Mucosa of stomach (tissue), 1 donor: ENCODE results near the gene RAD51B.

Source experiments
- H3K27me3 ChIP-seq: one replicate; pipeline ENCODE4 v1.7.0; 2013; ENCODE audit warnings: mild to moderate bottlenecking, low read length; ENCODE audit not compliant: control insufficient read depth, insufficient read depth
- H3K36me3 ChIP-seq: one replicate; pipeline ENCODE4 v1.7.0; 2013; ENCODE audit warnings: low read length; ENCODE audit not compliant: control insufficient read depth, insufficient read depth
- H3K4me1 ChIP-seq: one replicate; pipeline ENCODE4 v1.7.0; 2013; ENCODE audit warnings: mild to moderate bottlenecking, low read length; ENCODE audit not compliant: control insufficient read depth, insufficient read depth
- H3K4me3 ChIP-seq: one replicate; pipeline ENCODE4 v1.7.0; 2013; ENCODE audit warnings: low read length
- H3K9ac ChIP-seq: one replicate; pipeline ENCODE4 v1.7.0; 2013; ENCODE audit warnings: mild to moderate bottlenecking, low read length, moderate library complexity
- H3K9me3 ChIP-seq: one replicate; pipeline ENCODE4 v1.7.0; 2013; ENCODE audit warnings: mild to moderate bottlenecking, low read length, moderate library complexity; ENCODE audit not compliant: control insufficient read depth
- donor health status: Pancreatic carcinoma.

The RAD51B gene

DNA sequence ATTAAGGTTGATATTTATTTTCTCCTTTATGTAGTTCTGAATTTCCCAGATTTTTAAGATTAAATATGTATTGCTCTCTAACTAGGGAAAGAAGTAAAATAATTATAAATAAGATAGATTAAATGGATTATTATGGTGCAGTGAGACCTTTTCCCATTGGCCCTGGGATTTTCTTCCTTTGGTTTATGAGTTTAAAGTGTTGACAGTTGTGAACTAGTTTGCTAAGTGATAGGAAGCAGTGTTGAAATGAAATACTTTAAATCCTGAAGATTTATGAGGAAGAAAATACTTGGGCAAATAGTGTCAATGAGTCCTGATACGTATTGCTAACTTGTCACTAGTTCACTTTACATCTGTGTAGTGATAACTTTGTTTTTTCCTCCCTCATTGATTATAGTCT, 188.9 kb downstream of the RAD51B start:
- H3K4me1 ChIP-seq, result peaks cover 22% of the 10 kb centered on the region

DNA sequence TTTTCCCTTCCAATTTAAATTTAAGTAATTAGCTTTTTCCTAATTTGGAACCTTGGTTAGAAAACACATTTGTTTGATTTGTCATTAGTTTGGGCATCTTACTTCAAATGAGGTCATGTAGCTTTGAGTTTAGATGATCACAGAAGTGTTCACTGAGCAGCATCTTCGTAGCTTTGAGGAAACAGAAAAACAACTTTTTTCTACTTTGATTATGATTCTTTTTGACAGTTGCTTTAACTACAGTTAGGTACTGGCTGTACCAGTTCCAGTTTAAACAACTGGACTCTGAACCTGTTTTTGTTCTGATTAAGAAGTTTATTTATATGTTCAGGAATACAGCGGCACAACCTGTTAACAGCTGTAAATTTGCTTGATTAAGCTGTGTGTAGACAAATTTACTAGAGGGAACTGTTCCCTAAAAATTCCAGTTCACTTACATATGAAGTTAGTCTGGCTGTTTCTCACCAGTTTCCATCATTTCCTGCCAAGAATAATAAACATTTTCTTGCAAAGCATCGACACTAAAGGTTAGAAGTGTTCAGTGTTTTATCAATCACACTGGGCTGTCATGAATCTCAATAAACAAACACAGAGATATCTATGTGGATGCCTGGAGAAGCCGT, 191.9 kb downstream of the RAD51B start:
- Histone ChIP-seq H3K4me3 (no peak overlapping the region), H3K36me3 (no peaks in the 10 kb centered on the region), H3K9ac (no peak overlapping the region)

More for the DNA sequence above, 188.9 kb downstream of the RAD51B start:
- Histone ChIP-seq H3K4me3 (no peak overlapping the region), H3K27me3 (no peaks in the 10 kb centered on the region), H3K9me3 (no peaks in the 10 kb centered on the region), H3K9ac (no peak overlapping the region), H3K36me3 (no peaks in the 10 kb centered on the region)

DNA sequence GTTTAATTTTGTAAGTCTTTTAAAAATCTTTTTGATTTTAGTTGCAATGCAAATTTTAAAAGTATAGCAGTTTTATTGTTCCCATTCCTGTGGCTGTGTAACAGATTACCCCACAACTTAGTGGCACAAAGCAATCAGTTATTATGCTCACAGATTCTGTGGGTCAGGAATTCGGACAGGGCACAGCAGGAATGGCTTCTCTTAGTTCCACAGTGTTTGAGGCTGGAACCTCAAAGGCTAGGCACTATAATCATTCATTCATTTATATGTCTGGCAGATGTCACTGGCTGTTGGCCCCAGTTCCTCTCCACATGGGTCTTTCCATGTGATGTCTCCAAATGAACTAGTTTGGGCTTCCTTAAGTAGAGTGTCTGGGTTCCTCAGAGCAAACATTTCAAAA, 193.3 kb downstream of the RAD51B start:
- no peak overlapping the region for H3K9ac ChIP-seq
- H3K36me3 ChIP-seq, result no peaks in the 10 kb centered on the region
- no peaks in the 10 kb centered on the region for H3K27me3 ChIP-seq
- H3K4me1 ChIP-seq, result peaks cover 26% of the 10 kb centered on the region
- no peak overlapping the region for H3K4me3 ChIP-seq
- H3K9me3 ChIP-seq, result no peaks in the 10 kb centered on the region

More for the DNA sequence above, 191.9 kb downstream of the RAD51B start:
- Histone ChIP-seq H3K27me3 (no peaks in the 10 kb centered on the region), H3K9me3 (no peaks in the 10 kb centered on the region), H3K4me1 (peaks cover 26% of the 10 kb centered on the region)

DNA sequence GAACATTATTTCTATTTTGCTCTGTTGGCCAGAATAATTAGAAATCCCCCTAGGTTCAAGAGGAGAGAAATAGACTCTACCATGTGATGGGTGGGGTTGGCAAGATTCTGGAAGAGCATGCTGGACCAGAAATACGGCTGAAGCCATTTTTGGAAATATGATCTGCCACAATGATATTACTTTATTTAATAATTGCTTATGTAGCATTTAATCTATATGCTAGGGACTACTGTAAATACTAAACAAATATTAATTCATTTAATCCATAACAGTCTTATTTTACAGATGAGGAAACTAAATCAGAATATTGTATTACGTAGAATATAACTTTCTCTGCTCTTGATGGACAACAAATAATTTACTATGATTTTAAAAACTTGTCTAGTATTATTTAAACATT, 193.7 kb downstream of the RAD51B start:
- Histone ChIP-seq H3K27me3 (no peaks in the 10 kb centered on the region), H3K4me3 (no peak overlapping the region), H3K4me1 (peaks cover 26% of the 10 kb centered on the region), H3K9ac (no peak overlapping the region), H3K36me3 (no peaks in the 10 kb centered on the region), H3K9me3 (no peaks in the 10 kb centered on the region)

DNA sequence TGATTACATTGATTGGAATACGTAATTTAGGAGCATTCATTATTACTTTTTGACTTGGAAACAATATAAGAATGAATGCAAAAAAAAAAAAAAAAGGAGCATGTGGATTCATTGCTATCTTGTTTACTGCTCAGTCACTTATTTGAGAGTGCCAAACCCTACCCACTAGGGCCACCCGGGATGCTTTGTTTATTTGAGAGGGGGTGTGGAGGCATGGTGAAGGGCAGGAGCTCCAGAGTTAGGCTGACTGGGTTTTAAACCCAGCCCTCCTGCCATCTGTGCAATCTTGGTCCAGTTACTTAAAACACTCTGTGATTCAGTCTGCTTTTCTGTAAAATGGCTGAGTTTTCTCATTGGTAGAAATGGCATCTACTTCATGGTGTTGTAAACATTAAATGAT, 195.2 kb downstream of the RAD51B start:
- Histone ChIP-seq H3K9ac (no peak overlapping the region), H3K27me3 (no peaks in the 10 kb centered on the region), H3K9me3 (no peaks in the 10 kb centered on the region), H3K4me1 (peaks cover 12% of the 10 kb centered on the region), H3K4me3 (no peak overlapping the region), H3K36me3 (no peaks in the 10 kb centered on the region)

DNA sequence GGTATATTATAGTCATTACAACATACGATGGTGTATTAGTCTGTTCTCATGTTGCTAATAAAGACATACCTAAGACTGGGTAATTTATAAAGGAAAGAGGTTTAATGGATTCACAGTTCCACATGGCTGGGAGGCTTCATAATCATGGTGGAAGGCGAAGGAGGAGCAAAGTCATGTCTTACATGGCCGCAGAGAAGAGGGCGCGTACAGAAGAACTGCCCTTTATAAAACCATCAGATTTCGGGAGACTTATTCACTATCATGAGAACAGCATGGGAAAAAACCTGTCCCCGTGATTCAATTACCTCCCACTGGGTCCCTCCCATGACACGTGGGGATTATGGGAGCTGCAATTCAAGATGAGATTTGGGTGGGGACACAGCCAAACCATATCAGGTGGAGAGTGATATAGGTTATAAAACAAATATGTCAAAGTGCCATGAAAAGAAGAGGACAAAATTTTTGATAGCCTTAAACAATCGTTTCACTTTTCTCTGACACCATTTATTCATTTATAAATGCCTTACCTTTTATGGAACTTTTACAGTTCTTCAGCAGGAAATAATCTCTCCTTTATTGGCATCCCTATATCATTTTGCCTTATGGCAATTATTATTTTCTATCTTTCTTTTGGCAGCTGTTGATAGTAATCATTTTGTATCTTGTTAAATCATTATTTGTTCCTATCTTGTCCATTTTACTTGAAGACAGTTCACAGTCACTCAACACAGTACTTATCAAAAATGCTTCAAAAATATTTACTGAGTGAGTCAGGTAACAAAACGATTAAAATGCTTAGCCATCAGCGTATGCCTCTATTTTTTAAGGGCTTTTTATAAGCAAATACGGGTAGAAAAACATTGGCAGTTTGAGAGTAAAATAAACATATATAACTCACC, 196.0 kb downstream of the RAD51B start:
- Histone ChIP-seq H3K36me3 (no peaks in the 10 kb centered on the region), H3K4me3 (no peak overlapping the region), H3K27me3 (no peaks in the 10 kb centered on the region), H3K9me3 (no peaks in the 10 kb centered on the region), H3K4me1 (peaks cover 10% of the 10 kb centered on the region), H3K9ac (no peak overlapping the region)

DNA sequence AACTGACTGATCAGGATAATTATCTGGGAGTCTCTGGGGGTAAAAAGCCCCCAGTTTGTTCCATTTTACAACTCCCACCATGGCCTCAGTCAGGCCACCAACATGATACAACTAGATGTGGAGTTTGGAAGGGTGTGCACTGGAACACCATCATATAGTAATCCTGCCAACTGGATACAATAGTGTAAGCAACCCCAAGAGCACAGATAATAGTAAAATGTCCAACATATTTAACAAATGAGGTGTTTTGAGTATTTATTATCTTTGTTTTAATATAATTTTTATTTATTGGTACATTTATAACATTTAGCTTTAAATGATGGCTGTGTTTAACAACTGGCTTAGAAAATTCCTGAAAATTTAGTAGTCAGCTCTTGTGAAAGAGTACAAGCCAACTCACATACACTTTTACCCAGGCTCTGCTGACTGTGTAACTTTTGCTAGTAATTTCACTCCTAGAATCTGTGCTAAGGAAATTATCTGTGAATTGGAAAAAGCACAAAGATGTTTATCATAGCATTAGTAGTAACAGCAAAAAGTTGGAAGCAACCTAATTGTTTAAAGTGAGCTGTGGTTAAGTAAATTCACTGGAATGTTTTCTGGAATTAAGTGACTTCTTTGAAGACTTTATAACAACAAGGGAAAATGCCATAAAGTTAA, 196.8 kb downstream of the RAD51B start:
- Histone ChIP-seq H3K9me3 (no peaks in the 10 kb centered on the region), H3K36me3 (no peaks in the 10 kb centered on the region), H3K27me3 (no peaks in the 10 kb centered on the region), H3K9ac (no peak overlapping the region), H3K4me3 (no peak overlapping the region), H3K4me1 (peaks cover 10% of the 10 kb centered on the region)

DNA sequence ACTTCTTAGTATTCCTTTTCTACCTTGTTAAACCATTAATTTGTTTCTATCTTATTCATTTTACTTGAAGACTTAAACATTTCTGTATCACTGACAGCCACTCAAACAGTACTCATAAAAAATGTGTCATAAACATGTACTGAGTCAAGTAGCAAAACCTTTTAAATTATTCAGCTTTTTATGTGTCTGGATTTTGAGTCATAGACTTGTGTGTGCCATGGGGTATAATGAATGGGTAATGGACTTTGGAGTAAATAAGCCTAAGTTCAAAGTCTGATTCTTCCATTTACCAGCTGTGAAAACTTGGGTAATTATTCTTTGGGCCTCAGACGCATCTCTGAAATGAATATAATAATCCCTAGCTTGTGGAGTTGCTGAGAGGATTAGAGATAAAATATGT, 199.0 kb downstream of the RAD51B start:
- Histone ChIP-seq H3K9me3 (no peaks in the 10 kb centered on the region), H3K36me3 (no peaks in the 10 kb centered on the region)

DNA sequence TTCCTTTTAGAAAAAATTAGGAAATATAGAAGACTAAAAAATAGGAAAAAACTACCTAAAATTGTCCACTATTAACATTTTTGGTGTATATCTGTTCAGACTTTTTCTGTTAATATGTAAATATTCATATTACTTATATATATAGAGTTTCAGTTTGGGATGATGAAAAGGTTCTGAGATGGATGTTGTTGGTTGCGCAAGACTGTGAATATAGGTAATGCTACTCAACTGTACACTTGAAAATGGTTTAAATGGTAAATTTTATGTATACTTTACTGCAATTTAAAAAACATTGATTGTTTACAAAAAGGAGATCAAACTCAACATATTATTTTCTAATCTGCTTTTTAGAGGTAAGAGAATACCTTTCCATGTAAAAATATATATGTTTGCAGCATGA, 200.9 kb downstream of the RAD51B start:
- no peaks in the 10 kb centered on the region for H3K9me3 ChIP-seq
- H3K4me3 ChIP-seq, result no peak overlapping the region
- no peaks in the 10 kb centered on the region for H3K27me3 ChIP-seq
- no peaks in the 10 kb centered on the region for H3K36me3 ChIP-seq
- H3K9ac ChIP-seq, result no peak overlapping the region
- H3K4me1 ChIP-seq, result no peaks in the 10 kb centered on the region

More for the DNA sequence above, 199.0 kb downstream of the RAD51B start:
- H3K4me1 ChIP-seq, result peaks cover 4% of the 10 kb centered on the region
- H3K4me3 ChIP-seq, result no peak overlapping the region
- no peak overlapping the region for H3K9ac ChIP-seq
- no peaks in the 10 kb centered on the region for H3K27me3 ChIP-seq

DNA sequence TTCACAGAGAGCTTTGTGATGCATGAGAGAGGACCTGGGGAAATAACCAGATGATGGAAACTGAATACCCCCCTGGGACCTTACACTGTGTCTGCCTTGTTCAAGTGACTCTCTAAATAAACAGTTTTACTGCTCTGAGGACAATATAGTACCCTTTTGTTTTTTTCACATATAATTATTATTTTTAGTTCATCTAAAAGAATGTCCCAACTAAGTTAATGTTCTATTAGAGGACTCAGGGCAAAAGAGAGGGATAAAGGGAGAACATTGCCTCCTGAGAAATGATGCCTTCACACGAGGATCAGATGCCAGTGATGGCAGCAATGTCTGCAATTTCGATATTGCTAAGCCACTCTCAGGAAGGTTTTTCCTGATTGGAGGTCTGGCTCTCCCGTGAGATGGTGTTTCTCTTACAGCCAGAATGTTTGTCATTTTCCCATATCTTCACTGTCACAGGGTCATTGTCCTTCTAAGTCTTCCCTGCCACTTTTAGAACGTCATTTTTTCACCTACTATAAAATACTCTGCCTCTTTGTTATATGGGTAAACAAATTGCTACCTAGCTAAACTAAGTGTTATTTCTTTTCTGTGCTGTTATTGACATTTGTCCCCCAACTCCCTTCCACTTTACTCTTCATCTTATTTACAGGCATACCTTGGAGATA, 201.6 kb downstream of the RAD51B start:
- Histone ChIP-seq H3K27me3 (no peaks in the 10 kb centered on the region), H3K4me3 (no peak overlapping the region), H3K9ac (no peak overlapping the region), H3K36me3 (no peaks in the 10 kb centered on the region), H3K9me3 (no peaks in the 10 kb centered on the region), H3K4me1 (no peaks in the 10 kb centered on the region)

DNA sequence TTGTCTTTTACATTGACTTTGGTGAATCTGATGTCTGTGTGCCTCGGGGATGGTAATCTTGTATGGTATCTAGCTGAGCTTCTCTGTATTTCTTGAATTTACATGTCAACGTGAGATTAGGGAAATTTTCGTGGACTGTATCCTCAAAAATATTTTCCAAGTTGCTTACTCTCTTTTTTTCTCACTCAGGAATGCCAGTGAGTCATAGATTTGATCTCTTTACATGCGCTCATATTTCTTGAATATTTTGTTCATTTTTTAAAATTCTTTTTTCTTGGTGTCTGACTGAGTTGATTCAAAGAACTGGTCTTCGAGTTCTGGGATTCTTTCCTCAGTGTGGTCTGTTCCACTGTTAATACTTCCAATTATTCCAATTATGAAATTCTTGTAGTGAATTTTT, 207.7 kb downstream of the RAD51B start:
- Histone ChIP-seq H3K4me1 (no peaks in the 10 kb centered on the region), H3K4me3 (no peak overlapping the region), H3K9me3 (no peaks in the 10 kb centered on the region), H3K27me3 (no peaks in the 10 kb centered on the region), H3K36me3 (no peaks in the 10 kb centered on the region), H3K9ac (no peak overlapping the region)

DNA sequence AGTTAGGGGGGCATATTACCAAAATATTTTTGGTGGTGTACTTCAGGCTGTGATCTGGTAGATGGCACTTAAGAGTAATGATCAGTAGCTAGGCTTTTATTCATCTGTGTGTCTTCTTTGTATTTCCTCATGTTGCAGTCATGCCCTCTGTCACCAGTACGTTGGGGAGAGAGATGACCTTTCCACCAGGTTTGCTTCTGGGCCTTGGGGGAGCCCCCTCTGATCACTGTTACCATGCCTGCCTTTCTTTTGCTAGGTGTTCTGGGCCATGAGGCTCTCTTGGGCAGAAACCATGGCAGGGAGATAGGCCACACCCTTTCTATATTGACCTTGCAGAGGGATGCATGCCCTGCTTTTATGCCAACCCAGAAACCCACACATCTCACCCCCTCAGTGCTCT, 208.5 kb downstream of the RAD51B start:
- Histone ChIP-seq H3K27me3 (no peaks in the 10 kb centered on the region), H3K36me3 (no peaks in the 10 kb centered on the region), H3K9ac (no peak overlapping the region), H3K4me3 (no peak overlapping the region), H3K4me1 (no peaks in the 10 kb centered on the region), H3K9me3 (no peaks in the 10 kb centered on the region)
